ENCODE results near the gene AMPD2. TPM values are rescaled to one million over a fixed set of nuclear protein-coding genes. Genes with fewer than 3 reads are reported as not detected.

AMPD2 gene
- polyA plus RNA-seq, 3 donors: 75.0 to 961 (median 117) TPM

- H3K9ac ChIP-seq (ENCODE audit: insufficient read depth, low read length, poor library complexity, severe bottlenecking): no peak overlapping the region
- Mint-ChIP-seq H3K4me3 (no peak overlapping the region), H3K4me1 (peaks cover 47% of the 10 kb centered on the region), H3K9me3 (peaks cover 0 to 1% (median 0%) of the 10 kb centered on the region in 7 donors), H3K27me3 (ENCODE audit: low read depth in 3 of 3) (peaks cover 0 to 4% (median 3%) of the 10 kb centered on the region in 3 donors), H3K36me3 (peaks cover 8 to 14% of the 10 kb centered on the region in 2 donors), H3K27ac (peak overlapping the region in 1 of 7 donors; percentile 1)
- no peaks in the 10 kb centered on the region for H3K9me3 ChIP-seq (replicated peaks in 1 of 2; ENCODE audit: control insufficient read depth in 1 of 2, insufficient read depth in 1 of 2, low read length in 2 of 2)
- peaks cover 31 to 37% of the 10 kb centered on the region in 2 donors for H3K4me1 ChIP-seq (ENCODE audit: control insufficient read depth in 1 of 2, insufficient read depth in 2 of 2, low read length in 2 of 2)
- no peaks in the 10 kb centered on the region for H3K79me2 ChIP-seq (ENCODE audit: insufficient read depth, low read length)
- intact Hi-C loops (cut with micrococcal nuclease): no loop called here
- no peak overlapping the region for H3K27ac ChIP-seq (ENCODE audit: low read depth in 1 of 2, low read length in 2 of 2)
- WGBS (ENCODE audit: insufficient coverage): 75% methylated on average over 2 of the region's 2 CpGs
- TF ChIP-seq, protein P1, sequence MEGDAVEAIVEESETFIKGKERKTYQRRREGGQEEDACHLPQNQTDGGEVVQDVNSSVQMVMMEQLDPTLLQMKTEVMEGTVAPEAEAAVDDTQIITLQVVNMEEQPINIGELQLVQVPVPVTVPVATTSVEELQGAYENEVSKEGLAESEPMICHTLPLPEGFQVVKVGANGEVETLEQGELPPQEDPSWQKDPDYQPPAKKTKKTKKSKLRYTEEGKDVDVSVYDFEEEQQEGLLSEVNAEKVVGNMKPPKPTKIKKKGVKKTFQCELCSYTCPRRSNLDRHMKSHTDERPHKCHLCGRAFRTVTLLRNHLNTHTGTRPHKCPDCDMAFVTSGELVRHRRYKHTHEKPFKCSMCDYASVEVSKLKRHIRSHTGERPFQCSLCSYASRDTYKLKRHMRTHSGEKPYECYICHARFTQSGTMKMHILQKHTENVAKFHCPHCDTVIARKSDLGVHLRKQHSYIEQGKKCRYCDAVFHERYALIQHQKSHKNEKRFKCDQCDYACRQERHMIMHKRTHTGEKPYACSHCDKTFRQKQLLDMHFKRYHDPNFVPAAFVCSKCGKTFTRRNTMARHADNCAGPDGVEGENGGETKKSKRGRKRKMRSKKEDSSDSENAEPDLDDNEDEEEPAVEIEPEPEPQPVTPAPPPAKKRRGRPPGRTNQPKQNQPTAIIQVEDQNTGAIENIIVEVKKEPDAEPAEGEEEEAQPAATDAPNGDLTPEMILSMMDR (IDR thresholded peaks at IDR 0.05): no peak
- no peaks in the 10 kb centered on the region for H3K27me3 ChIP-seq (ENCODE audit: control insufficient read depth in 2 of 2, insufficient read depth in 2 of 2, low read length in 2 of 2)
- no peak overlapping the region for H3K4me2 ChIP-seq (replicated peaks; ENCODE audit: extremely low read depth, low read length, poor library complexity, severe bottlenecking)
- H3K4me3 ChIP-seq (replicated peaks in 1 of 3; ENCODE audit: low read depth in 2 of 3, low read length in 3 of 3): no peak overlapping the region
- no peak for DNase-seq
- H3K36me3 ChIP-seq (replicated peaks in 1 of 2; ENCODE audit: control insufficient read depth in 1 of 2, insufficient read depth in 2 of 2, low read length in 2 of 2): peaks cover 0 to 3% of the 10 kb centered on the region in 2 donors
- no peak overlapping the region for H2AFZ ChIP-seq (ENCODE audit: insufficient read depth, low read depth, low read length, poor library complexity, severe bottlenecking)
- no peaks in the 10 kb centered on the region for H4K20me1 ChIP-seq (ENCODE audit: insufficient read depth, low read length)
These were observed 41.8 kb downstream of the AMPD2 start for GRCh38 chr1:109661391-109661790.

GRCh38 chr1:109664671-109665070, 45.0 kb downstream of the AMPD2 start:
- Mint-ChIP-seq H3K27me3 (ENCODE audit: low read depth in 3 of 3) (peaks cover 0 to 8% (median 2%) of the 10 kb centered on the region in 3 donors), H3K9me3 (peaks cover 0 to under 1% (median 0%) of the 10 kb centered on the region in 7 donors), H3K4me1 (peaks cover 37% of the 10 kb centered on the region), H3K36me3 (peaks cover 6 to 10% of the 10 kb centered on the region in 2 donors), H3K4me3 (no peak overlapping the region), H3K27ac (peak overlapping the region in 1 of 7 donors; percentile 28)
- TF ChIP-seq, protein P1 (IDR thresholded peaks at IDR 0.05): no peak
- no peaks in the 10 kb centered on the region for H3K79me2 ChIP-seq (ENCODE audit: insufficient read depth, low read length)
- no peak overlapping the region for H2AFZ ChIP-seq (ENCODE audit: insufficient read depth, low read depth, low read length, poor library complexity, severe bottlenecking)
- H3K4me2 ChIP-seq (replicated peaks; ENCODE audit: extremely low read depth, low read length, poor library complexity, severe bottlenecking): no peak overlapping the region
- peaks cover 0 to 3% of the 10 kb centered on the region in 2 donors for H3K36me3 ChIP-seq (replicated peaks in 1 of 2; ENCODE audit: control insufficient read depth in 1 of 2, insufficient read depth in 2 of 2, low read length in 2 of 2)
- DNase-seq: no peak
- H3K9ac ChIP-seq (ENCODE audit: insufficient read depth, low read length, poor library complexity, severe bottlenecking): no peak overlapping the region
- peaks cover 20 to 22% of the 10 kb centered on the region in 2 donors for H3K4me1 ChIP-seq (ENCODE audit: control insufficient read depth in 1 of 2, insufficient read depth in 2 of 2, low read length in 2 of 2)
- intact Hi-C loops (cut with micrococcal nuclease): no loop called here
- WGBS (ENCODE audit: insufficient coverage): no CpG with 5 or more reads among the region's 1 CpG
- H3K9me3 ChIP-seq (replicated peaks in 1 of 2; ENCODE audit: control insufficient read depth in 1 of 2, insufficient read depth in 1 of 2, low read length in 2 of 2): no peaks in the 10 kb centered on the region
- no peak overlapping the region for H3K4me3 ChIP-seq (replicated peaks in 1 of 3; ENCODE audit: low read depth in 2 of 3, low read length in 3 of 3)
- H3K27ac ChIP-seq (ENCODE audit: low read depth in 1 of 2, low read length in 2 of 2): no peak overlapping the region
- no peaks in the 10 kb centered on the region for H4K20me1 ChIP-seq (ENCODE audit: insufficient read depth, low read length)
- H3K27me3 ChIP-seq (ENCODE audit: control insufficient read depth in 2 of 2, insufficient read depth in 2 of 2, low read length in 2 of 2): no peaks in the 10 kb centered on the region
